Endothelial cell of hepatic sinusoid (primary cell): Measurements from ENCODE around the gene CYSRT1.

Experiments used
- in situ Hi-C: cut with HindIII; loops from 2 replicates; pipeline ENCODE4 v1.10.0; 2017; ENCODE audit warnings: low sequenced_read_pairs

CYSRT1 gene

GRCh38 chr9:137265496-137266161 lies 40.7 kb downstream of the CYSRT1 start:
- in situ Hi-C loops: loop anchor here (5.0 kb wide), 1 partner anchor 93 kb away; the partner anchor contains the start of genes LRRC26 and TMEM210

DNA sequence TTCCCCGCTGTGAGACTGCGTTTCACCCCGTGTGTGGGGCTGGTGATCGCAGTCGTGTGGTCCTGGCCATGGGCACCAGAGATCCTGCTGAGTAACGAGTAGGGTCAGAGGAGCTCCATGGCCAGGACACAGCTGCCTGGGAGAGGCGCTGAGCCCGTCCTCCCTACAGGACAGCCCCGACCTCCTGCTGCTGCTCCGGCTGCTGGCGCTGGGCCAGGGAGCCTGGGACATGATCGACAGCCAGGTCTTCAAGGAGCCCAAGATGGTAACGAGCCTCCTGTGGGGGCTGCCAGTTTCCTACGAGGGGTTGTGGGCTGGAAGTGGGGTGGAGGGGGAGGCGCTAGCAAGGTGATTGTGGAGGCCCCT lies 41.2 kb downstream of the CYSRT1 start:
- in situ Hi-C loops: loop anchor here (5.0 kb wide), 1 partner anchor 94 kb away; the partner anchor contains the start of genes LRRC26 and TMEM210

DNA sequence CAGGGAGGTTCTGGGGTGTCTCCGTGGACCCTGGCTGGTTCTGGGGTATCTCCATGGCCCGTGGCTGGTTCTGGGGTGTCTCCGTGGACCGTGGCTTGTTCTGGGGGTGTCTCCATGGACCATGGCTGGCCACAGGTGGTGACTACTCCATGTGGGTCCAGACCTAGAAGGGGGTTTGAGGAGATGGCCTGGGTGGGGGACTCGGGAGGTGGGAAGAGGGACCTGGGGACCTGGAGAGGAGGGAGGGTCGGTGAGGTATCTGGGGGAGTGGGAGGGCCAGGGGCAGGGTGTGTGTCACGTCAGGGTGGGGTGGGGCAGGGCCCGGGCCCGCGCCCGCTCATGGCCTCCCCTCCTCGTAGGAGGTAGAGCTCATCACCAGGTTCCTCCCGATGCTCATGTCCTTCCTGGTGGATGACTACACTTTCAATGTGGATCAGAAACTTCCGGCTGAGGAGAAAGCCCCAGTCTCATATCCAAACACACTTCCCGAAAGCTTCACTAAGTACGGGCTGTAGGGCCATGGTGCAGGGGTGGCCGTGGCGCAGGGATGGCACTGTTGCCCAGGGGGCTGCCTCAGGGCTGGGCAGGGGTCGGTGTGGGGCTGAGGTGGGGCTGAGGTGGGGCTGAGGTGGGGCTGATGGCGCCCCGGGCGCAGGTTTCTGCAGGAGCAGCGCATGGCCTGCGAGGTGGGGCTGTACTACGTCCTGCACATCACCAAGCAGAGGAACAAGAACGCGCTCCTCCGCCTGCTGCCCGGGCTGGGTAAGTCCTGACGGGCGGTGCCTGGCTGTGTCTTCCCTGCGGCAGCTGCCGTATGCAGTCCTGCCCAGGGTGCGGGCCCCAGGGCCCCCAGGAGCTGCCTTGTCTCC lies 41.8 kb downstream of the CYSRT1 start:
- in situ Hi-C loops: loop anchor here (5.0 kb wide), 1 partner anchor 95 kb away; the partner anchor contains the start of genes LRRC26 and TMEM210

DNA sequence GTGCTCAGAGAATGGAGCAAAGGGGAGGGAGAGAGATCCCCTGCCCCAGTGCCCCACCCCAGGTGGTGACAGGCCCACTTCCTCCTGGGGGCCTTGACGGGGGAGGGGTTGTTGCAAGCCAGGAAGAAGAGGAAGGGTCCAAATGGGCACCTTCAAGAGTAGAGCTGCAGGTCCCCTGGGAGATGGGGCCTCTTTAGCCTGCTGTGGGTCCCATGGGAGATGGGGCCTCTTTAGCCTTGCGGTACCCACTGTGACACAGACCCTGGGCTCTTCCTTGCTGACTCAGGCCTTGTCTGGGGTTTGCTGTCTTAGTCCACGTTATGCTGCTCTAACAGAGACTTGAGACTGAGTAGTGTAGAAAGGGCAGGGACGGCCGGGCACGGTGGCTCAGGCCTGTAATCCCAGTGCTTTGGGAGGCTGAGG lies 43.0 kb downstream of the CYSRT1 start:
- in situ Hi-C loops: loop anchor here (5.0 kb wide), 1 partner anchor 96 kb away; the partner anchor contains the start of genes LRRC26 and TMEM210

DNA sequence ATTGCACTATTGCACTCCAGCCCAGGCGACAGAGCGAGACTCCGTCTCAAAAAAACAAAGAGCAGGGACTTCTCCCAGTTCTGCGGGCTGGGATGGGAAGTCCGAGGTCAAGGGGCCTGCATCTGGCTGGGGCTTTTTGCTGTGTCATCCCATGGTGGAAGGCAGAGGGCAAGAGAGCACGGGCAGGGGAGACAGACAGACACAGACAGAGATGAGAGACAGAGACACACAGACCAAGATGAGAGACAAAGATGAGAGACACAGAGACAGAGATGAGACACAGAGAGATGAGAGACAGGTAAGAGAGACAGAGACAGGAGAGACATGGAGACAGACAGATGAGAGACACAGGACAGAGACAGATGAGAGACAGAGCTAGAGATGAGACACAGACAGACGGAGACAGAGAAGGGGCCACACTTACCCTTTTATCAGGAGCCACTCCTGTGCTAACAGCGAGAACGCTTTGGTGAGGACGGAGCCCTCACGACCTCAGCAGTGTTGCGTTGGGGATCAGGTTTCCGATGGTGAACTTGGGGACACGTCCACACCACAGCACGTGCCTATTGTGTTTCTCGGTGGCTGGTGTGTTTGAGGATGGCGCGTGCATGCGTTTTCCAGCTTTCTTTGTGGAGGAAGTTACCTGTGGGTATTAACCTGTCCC lies 43.7 kb downstream of the CYSRT1 start:
- in situ Hi-C loops: loop anchor here (5.0 kb wide), 1 partner anchor 96 kb away; the partner anchor contains the start of genes LRRC26 and TMEM210

- in situ Hi-C loops: loop anchor here (5.0 kb wide), 1 partner anchor 97 kb away; the partner anchor contains the start of genes LRRC26 and TMEM210
Measured at GRCh38 chr9:137269231-137269772, 44.3 kb downstream of the CYSRT1 start.

DNA sequence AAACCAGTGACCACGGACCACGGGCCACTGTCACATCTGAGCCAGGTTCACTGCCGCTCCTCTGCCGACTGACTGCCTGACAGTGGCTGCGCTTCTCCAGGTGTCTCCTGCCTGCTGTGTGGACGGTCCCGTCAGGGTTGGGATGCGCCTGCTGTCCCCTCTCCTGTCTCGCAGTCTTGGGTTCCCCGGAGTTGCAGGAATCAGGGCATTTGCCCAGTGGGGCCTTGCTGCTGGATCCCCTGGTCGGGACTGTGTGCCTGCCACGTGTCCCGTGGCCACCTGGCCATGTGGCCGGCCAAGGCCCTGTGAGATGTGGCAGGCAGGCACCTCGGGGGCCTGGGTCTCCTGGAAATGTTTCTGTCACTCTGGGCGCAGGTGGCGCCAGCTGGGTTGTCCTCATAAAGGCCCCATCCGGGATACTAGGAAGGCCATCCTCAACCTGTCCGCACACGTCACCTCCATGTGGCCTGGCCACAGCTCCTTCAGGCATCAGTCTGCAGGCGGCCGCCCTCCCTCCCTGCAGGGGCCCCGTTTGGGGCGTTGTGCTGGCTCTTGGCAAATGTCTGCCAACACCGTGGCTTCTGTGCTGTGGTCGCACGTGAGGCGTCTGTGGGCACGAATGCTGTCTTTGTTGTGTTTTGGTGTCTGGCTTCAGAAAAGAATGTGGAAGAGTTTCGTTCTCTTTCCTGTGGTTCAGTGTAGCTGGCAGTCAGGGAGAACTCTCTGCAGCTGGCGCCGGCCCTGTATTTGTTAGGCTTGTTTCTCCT lies 46.1 kb downstream of the CYSRT1 start:
- in situ Hi-C loops: no loop called here

DNA sequence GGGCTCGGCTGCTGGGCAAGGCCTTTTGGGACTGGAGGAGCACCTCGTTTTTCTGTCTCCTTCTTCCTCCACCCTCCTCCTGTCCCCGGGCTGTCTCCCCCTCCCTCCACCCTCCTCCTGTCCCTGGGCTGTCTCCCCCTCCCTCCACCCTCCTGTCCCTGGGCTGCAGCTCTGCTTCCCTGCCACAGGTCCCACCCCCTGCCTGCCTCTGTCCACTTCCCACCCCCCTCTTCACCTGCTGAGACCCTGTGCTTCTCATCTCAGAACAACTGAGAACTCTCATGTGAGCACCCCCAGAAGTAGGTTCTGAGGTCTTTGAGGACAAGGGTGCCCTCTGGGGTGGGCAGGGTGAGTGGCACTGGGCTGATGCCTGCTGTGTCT lies 46.7 kb downstream of the CYSRT1 start:
- in situ Hi-C loops: no loop called here

- in situ Hi-C loops: no loop called here
Measured at GRCh38 chr9:137272241-137273094, 47.5 kb downstream of the CYSRT1 start.

DNA sequence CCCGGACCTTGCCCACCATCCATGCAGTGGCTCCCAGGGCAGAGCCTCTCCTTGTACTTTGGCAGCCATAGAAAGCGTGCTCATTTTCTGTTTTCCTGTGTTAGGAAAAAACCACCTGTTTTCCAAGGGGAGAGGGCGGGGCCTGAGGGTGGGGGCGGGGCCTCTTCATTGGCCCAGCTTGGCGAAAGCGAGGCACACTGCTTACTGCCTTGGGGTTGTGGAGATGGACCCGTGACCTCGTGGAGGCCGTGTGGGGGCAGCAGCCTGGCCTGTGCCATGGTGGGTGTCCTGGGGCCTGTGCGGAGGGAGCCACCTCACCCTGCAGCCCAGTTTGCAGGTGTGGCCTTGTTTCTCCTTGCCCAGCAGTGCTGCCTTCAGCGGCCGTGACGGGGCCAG lies 48.1 kb downstream of the CYSRT1 start:
- in situ Hi-C loops: no loop called here

DNA sequence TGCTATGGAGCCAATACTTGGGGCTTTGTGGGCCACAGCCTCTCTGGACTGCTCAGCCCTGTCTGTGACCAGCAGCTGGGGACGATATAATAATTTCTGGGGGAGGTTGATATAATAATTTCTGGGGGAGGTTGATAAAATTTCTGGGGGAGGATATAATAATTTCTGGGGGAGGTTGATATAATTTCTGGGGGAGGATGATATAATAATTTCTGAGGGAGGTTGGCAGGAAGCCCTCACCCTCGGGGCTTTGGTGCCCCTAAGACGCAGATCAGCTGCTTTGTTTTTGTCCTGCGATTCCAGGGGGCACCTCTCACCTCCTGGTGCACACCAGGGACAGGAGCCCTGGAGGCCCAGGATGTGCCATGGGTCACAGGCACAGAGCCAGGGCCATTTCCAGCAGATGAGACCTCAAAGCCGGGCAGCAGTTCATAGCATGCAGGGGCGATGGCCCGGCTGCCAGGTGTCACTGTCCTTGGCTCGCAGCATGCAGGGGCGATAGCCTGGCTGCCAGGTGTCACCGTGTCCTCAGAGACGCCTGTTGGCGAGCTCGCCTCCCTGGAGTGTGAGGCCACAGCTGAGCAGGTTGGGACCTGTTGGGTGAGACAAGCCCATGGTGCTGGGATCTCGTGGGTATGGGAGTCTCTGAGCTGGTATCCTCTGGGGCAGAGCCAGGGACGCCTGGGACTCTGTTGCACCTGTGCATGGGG lies 48.8 kb downstream of the CYSRT1 start:
- in situ Hi-C loops: no loop called here

DNA sequence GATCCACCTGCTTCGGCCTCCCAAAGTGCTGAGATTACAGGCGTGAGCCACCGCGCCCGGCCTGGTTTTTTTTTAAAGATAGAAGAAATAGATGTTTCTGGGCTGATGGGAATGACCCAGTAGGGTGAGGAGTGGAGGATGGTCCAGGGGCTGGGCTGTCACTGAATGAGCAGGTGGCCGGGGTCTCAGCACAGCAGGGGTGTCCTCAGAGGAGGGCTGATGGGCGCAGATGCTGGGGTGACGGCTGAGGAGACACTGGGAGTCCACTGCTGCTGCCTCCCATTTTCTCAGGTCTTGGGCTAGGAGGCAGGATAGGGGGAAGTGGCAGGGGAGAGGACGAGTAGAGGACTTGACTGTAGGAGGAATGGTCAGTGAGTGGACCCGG lies 50.2 kb downstream of the CYSRT1 start:
- in situ Hi-C loops: no loop called here
